ENCODE measurements around the gene TRIM33. TPM values are rescaled to one million over a fixed set of nuclear protein-coding genes. Genes with fewer than 3 reads are reported as not detected.

TRIM33 gene
- total and polyA plus RNA-seq, 2 of the 8 experiments (the other 6 are each of a cell fraction or from before 2014, with no cell fraction given), result 17.1 to 52.3 TPM

- DNase-seq (ENCODE audit: low read depth in 1 of 2, low spot score in 2 of 2) (peak in 1 of 2 experiments; percentile 36), FAIRE-seq (no peak)
- Histone ChIP-seq H3K36me3 (ENCODE audit: control insufficient read depth in 2 of 4, insufficient read depth in 4 of 4, low read length in 3 of 4) (no peaks in the 10 kb centered on the region), H2BK5ac (ENCODE audit: low read depth, low read length) (no peak overlapping the region), H4K91ac (replicated peaks; ENCODE audit: insufficient read length, low read length) (no peak overlapping the region), H3K9ac (replicated peaks in 1 of 4; ENCODE audit: extremely low read depth in 1 of 4, low read depth in 3 of 4, low read length in 3 of 4) (no peak overlapping the region), H2BK15ac (ENCODE audit: low read length) (no peak overlapping the region; the same call in 1 of the 2 replicates), H3K4me1 (replicated peaks in 1 of 4; ENCODE audit: control insufficient read depth in 3 of 4, insufficient read depth in 4 of 4, low read length in 3 of 4) (peaks cover 0 to 10% (median 5%) of the 10 kb centered on the region in 4 experiments; a peak in 4 of 7 replicates), H4K20me1 (replicated peaks in 1 of 2; ENCODE audit: control insufficient read depth in 1 of 2, insufficient read depth in 2 of 2, low read length in 2 of 2) (no peaks in the 10 kb centered on the region), H3K4me2 (ENCODE audit: insufficient read depth in 1 of 2, low read depth in 2 of 2, low read length in 2 of 2) (no peak overlapping the region), H2BK120ac (replicated peaks; ENCODE audit: low read depth, low read length) (no peak overlapping the region), H3K4ac (replicated peaks; ENCODE audit: insufficient read length, low read depth, low read length) (no peak overlapping the region), H3K27ac (ENCODE audit: low read depth, low read length) (no peak overlapping the region), H3K4me3 (ENCODE audit: extremely low read depth in 1 of 4, insufficient read depth in 2 of 4, low read depth in 3 of 4, low read length in 4 of 4) (no peak overlapping the region), H3K23ac (ENCODE audit: insufficient read length) (no peak overlapping the region), H3K27me3 (replicated peaks in 1 of 4; ENCODE audit: control insufficient read depth in 3 of 4, extremely low read depth in 1 of 4, insufficient read depth in 3 of 4, low read length in 3 of 4) (peaks cover 0 to 9% (median 3%) of the 10 kb centered on the region in 4 experiments; a peak in 2 of 7 replicates), H3K18ac (ENCODE audit: extremely low read depth, low read length) (no peak overlapping the region), H3K79me2 (ENCODE audit: control insufficient read depth in 1 of 2, insufficient read depth in 2 of 2, low read length in 2 of 2) (no peaks in the 10 kb centered on the region), H2BK12ac (ENCODE audit: low read depth, low read length) (0 out of 2 replicates have a peak overlapping the region, but pooled peaks have one; percentile 2), H2BK20ac (ENCODE audit: low read length) (no peak overlapping the region), H3K14ac (ENCODE audit: insufficient read length) (no peak overlapping the region), H3K56ac (replicated peaks; ENCODE audit: insufficient read length, low read depth, low read length) (no peak overlapping the region), H2AFZ (ENCODE audit: low read length) (no peak overlapping the region), H4K8ac (ENCODE audit: extremely low read depth, insufficient read depth, low read length) (no peak overlapping the region), H3K79me1 (ENCODE audit: low read depth, low read length) (no peaks in the 10 kb centered on the region), H3K9me3 (ENCODE audit: insufficient read depth in 2 of 2, low read depth in 1 of 2, low read length in 1 of 2) (no peaks in the 10 kb centered on the region), H4K5ac (ENCODE audit: insufficient read length, low read depth, low read length) (no peak overlapping the region), H3K23me2 (ENCODE audit: low read depth, low read length) (peaks cover 2% of the 10 kb centered on the region; the same call in 1 of the 2 replicates), H2AK5ac (ENCODE audit: low read depth, low read length) (no peak overlapping the region)
- 96% methylated on average over 9 of the region's 9 CpGs; no CpG with 5 or more reads in 1 of the 2 experiments for WGBS, 2 experiments (ENCODE audit: extremely low coverage in 1 of 2, insufficient coverage in 1 of 2, insufficient read length in 1 of 2, insufficient replicate concordance in 2 of 2, low coverage in 1 of 2, low lambda C conversion rate in 2 of 2, missing lambda C conversion rate in 1 of 2)
- CTCF ChIA-PET (ENCODE audit: partially characterized antibody), result interaction anchor here (0.5 to 3.6 kb wide), 46 partner anchors 10 to 1517 kb away, joined by 3 to 21 read pairs (median 4); partner anchors contain the start of genes NRAS and OLFML3
- POLR2A ChIA-PET (ENCODE audit: partially characterized antibody), result no interaction called here
- no peak for TF ChIP-seq TCF12 (IDR thresholded peaks at IDR 0.05; ENCODE audit: low read depth, low read length)
- TF ChIP-seq ATF2 (IDR thresholded peaks at IDR 0.05; ENCODE audit: low read length), result no peak
- peak; percentile 11 for TF ChIP-seq EZH2 (IDR thresholded peaks at IDR 0.05; ENCODE audit: low read depth, low read length, severe bottlenecking)
Measured at GRCh38 chr1:114347431-114348209, 163.4 kb downstream of the TRIM33 start.
